GM18907 (cell line): ENCODE measurements around the gene COL18A1.
"Not testable (repeated sequence)": the region's sequence is repeated elsewhere in the genome, so short reads cannot be mapped to it uniquely, and the experiment has no call there.

Experiments
- ATAC-seq: cut with Tn5 transposase; IDR thresholded peaks from one replicate; pipeline ENCODE4 v1.9.1; 2021; ENCODE audit warnings: mild to moderate bottlenecking, moderate library complexity; ENCODE audit not compliant: unreplicated experiment

The COL18A1 gene

DNA sequence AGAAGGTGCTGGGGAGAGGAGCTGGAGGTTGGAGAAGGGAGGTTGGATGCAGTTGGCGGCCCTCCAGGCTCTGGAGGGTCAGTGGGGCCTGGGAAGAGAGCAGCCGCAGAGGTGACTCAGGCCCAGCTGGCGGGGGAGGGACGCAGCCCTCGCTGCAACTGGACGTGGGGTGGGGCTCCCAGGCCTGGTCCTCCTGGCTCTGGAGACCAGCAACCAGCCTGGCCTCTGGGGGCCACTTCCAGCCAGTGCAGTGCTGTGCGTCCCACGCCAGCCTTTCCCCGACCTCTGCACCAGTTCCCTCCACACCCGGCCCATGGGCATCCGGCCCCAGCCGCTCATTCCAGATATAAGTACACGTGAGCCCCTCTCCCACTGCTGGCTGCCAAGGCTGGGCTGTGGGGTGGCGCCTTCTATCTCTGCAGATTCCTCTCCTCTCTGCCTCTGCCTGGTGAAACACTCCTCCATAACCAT lies 38.0 kb upstream of the COL18A1 start:
- ATAC-seq = no peak

- ATAC-seq = no peak
Measured at GRCh38 chr21:45367402-45368351, 37.3 kb upstream of the COL18A1 start.

DNA sequence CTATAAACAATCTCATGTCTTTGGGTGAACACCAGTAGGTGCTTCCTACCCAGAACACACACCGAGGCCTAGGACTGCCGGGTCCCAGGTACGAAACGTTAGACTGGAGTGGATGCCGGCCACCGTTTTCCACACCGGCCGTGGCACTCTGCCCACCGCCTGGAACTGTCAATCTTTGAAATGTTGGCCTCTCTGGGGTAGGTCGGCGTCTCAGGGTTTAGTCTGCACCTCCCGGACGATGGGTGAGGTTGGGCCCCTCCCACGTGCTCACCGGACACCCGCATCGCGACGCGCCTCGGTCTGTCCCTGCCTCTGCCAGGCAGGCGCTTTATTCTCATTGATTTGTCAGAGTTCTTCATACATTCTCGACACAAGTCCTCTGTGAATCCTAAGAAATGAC lies 35.9 kb upstream of the COL18A1 start:
- not testable (repeated sequence) for ATAC-seq

DNA sequence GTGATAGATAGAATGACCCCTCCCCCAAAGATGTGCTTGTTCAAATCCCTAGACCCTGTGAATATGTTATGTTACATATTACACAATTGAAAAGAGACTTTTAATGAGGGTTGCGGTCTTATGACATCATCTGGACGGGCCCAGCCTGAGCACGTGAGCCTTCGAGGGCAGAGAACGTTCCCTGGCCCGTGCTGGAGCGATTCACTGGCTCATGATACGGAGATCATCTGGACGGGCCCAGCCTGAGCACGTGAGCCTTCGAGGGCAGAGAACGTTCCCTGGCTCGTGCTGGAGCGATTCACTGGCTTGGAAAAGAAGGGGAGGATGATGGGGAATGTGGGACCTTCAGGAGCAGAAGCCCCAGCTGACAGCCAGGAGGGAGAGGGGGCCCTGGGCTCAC lies 34.4 kb upstream of the COL18A1 start:
- ATAC-seq = no peak

GRCh38 chr21:45371081-45371480 lies 33.9 kb upstream of the COL18A1 start:
- no peak for ATAC-seq

- ATAC-seq = no peak
Measured at GRCh38 chr21:45371655-45372054, 33.3 kb upstream of the COL18A1 start.

GRCh38 chr21:45372732-45373355 lies 32.1 kb upstream of the COL18A1 start:
- ATAC-seq = no peak

- no peak for ATAC-seq
Measured at GRCh38 chr21:45373991-45374816, 30.8 kb upstream of the COL18A1 start.

DNA sequence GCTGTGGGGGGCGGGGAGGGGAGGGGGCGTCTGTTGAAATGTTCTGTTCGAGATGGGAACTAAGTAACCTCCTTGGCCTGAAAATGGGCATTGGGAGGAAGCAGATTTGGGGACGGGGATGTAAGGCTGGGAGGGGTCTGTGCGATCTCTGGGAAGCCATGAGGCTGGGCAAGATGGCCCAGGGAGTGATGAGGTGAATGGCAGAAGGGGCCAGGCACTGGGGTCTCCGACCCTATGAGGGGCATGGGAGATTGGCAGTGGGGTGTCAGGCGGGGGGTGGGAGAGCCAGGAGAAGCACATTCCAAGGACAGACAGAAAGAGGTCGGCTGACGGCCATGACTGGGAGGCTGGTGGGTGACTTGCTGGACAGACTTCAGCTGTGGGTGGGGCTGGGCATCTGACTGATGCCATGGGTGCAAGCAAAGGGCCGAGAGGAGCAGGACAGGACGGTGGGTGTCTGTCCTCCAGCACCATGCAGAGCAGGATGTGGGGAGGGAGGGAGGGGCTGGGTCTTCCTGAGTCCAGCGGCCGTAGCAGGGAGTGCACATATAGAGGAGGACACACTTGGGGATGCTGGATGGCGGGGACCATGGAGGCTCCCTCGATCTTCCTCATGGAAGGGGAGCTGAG lies 30.0 kb upstream of the COL18A1 start:
- ATAC-seq = no peak

DNA sequence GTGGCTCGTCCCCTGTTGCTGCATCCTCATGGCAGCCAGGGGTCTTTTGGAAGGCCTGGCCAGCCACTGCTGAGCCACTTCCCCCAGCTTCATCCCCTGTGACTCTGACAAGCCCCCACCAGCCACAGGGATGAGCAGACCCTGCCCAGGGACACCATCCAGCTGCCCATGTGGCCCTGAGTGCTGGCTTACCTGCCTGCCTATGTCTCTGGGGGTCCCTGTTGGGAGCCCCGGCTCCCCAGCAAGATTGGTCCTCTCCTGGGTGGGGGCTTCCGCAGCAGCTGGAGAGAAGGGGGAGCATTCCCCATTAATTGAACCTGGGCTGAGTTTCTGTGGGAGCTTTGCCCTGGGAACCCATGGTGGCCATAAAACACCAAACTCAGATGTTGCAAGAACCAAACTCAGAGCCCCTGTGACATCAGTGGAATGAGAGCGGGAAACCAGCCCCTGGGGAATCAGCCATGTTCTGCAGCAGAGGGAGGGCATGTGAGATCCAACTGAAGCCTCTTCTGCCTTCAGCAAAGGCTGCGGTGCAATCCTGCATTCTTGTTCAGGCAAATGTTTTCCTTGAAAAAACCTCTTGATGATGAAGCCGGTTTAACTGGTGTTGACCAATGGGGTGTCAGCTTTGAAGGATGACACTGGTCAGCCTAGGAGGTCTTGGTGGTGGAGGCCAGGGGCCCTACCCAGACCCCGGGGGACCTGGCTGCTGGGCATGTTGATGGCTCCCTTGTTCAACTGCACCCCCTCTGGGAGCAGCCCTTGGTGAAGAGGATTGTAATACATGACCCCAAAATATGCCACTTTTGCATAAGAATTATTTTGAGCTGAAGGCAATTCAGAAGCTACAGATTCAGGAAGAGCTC lies 28.3 kb upstream of the COL18A1 start:
- no peak for ATAC-seq

- no peak for ATAC-seq
Measured at GRCh38 chr21:45377325-45377709, 27.6 kb upstream of the COL18A1 start.

GRCh38 chr21:45377866-45378257 lies 27.1 kb upstream of the COL18A1 start:
- no peak for ATAC-seq

- no peak for ATAC-seq
Measured at GRCh38 chr21:45378258-45378966, 26.6 kb upstream of the COL18A1 start.

DNA sequence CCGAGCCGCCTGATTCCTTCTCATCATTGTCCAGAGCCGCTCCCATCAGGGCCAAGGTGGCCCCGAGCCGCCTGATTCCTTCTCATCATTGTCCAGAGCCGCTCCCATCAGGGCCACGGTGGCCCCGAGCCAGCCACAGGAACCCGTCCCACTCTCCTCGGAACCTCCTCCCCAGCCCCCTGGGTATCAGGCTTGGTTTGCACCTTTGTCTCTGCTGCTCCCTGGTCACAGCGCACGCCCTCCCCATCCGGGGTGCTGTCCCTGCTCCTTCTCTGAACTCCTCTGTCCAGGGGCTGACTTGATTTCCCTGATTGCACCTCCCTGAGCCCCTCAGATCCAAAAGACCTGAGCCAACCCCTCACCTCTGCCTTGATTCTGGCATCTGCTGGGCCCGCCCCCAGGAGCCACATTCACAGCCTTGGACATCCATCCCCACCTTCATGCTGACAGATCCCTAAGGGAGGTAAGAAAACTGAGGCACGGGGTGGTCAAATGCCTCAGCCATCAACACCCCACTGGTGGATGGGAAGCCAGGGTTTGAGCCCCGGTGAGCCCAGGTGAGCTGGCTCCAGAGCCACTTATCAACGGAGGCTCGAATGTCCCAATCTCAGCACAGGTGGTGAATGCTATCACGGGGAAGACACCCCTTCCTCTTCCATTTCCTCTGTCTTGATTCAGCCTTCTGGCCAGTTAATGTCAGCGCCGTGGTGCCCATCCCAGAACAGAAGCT lies 25.6 kb upstream of the COL18A1 start:
- no peak for ATAC-seq

- ATAC-seq = no peak
Measured at GRCh38 chr21:45379901-45380330, 25.0 kb upstream of the COL18A1 start.

DNA sequence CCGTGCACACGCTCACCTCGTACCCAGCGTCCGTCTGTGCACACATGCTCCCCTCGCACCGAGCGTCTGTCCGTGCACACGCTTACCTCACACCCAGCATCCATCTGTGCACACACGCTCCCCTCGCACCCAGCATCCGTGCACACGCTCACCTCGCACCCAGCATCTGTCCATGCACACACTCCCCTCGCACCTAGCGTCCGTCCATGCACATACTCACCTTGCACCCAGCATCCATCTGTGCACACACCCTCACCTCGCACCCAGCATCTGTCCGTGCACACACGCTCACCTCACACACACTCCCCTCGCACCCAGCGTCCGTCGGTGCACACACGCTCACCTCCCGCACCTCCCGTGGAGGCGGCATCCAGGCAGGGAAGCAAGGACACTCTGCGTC lies 24.4 kb upstream of the COL18A1 start:
- ATAC-seq = no peak

DNA sequence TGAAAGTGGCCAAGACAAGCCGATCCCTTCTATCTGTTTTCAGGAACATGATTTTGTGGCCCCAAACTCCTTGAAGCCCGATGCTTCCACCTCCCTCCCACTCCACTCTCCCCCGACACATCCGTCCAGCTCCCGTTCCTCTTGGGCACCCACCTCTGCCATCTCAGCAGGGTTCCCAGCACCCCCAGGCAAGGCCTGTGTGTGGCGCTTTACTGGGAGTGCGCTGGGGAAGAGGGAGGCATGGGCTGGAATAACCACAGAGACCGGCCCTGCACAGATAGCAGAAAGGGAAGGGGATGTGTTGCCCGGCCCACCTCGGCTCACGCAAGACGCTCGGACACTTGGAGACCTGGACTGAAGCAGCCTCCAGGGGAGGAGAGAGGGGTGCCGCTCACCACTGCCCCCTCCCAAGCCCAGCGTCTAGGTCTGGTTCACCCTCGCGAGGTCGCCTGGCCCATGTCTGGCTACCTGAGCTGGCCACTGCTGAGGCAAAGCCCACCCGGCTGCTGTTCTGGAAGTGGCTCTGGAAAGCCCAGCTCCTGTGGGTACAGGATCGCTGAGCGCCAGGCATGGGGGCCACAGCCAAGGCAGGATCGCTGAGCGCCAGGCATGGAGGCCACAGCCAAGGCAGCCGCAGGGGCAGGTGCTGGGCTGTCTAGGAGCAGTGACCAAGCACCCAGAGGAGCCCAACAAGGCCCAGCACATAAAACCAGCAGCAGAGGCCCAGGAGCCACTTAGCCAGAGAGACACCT lies 23.8 kb upstream of the COL18A1 start:
- no peak for ATAC-seq
